HG03064 (cell line): ENCODE results near the gene PRKACG.
"Not testable (repeated sequence)": the region's sequence is repeated elsewhere in the genome, so short reads cannot be mapped to it uniquely, and the experiment has no call there.

Source experiments
- ATAC-seq: cut with Tn5 transposase; IDR thresholded peaks from one replicate; pipeline ENCODE4 v1.9.1; 2021; ENCODE audit warnings: low read depth; ENCODE audit not compliant: unreplicated experiment

PRKACG gene

DNA sequence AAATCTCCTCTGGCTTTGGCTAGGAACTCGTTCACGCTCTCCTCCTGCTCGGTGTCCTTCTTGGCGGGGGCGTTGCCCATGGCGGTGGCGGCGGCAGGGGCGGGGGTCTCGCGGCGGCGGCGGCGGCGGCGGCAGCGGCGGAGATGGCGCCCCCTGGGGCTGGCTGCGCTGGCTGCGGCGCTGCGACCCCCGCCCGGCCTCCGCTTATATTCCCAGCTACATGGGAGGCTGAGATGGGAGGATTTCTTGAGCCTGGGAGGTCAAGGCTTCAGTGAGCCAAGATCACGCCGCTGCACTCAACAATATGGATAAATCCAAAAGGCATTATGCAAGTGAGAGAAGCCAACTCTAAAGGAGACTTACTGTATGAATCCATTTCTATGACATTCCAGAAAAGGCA is at the start of gene PRKACG:
Gene PRKACG (minus strand): TSS at position 101 of the 400 bp plus-strand sequence. CDS start 21 bp downstream, at position 80.
- no peak for ATAC-seq

DNA sequence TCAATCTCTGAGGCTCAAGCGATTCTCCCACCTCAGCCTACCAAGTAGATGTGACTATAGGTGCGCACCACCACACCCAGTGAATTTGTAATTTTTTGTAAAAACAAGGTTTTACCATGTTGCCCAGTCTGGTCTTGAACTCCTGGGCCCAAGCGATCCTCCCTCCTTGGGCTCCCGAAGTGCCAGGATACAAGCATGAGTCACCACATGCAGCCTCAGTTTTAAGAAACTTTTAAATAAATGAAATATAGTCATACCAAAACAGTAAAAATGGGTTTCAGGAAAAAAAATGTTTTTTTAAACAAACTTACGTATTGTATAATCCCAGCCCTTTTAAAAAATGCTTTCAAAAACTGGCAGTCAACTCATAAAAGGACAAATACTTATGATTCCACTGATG is 48.3 kb upstream of the PRKACG start:
- no peak for ATAC-seq

GRCh38 chr9:69060766-69061165 is 46.9 kb upstream of the PRKACG start:
- no peak for ATAC-seq

GRCh38 chr9:69058101-69058500 is 44.2 kb upstream of the PRKACG start:
- ATAC-seq: no peak

DNA sequence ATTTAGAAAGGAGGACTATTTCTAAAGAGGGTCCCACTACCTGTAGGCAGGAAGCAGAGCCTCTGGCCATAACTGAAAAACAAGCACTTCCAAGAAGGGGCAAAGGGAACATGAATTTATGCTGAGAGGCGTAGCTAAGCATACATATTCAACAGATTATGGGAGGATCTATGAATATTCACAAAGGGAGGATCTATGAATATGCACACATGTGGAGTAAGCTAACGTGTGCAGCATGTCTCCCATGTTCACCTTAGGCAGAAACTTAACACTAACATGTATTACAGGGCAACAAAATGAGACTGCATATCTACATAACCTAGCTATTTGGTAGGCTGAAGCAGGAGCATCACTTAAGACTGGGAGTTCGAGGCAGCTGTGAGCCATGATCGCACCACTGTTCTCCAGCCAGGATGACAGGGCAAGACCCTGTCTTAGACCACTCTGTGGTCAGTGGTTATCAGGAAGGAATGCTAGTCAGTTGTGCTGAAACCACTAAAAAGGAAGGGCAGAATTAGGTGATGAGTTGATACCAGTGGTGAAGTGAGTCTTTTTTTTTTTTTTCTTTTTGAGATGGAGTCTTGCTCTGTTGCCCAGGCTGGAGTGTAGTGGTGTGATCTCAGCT is 42.4 kb upstream of the PRKACG start:
- ATAC-seq: no peak

DNA sequence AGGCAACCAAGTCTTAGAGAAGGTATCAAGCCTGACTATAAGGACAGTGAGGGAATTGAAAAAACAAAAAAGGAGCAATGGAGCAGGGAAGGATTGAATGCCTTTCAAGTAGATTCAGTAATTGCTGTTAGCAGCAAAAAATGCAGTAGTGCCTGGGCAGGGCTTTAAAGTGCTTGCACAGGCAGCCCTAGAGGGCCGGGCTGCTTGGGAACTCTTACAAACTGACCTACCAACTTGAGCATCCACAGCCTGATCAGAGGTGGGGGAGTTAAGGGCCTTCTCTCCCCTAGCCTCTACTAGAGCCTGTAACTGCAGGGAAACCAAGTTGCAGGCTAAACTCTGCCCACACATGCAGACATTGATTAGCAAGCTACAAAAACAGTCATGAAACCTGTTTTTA is 41.1 kb upstream of the PRKACG start:
- no peak for ATAC-seq

DNA sequence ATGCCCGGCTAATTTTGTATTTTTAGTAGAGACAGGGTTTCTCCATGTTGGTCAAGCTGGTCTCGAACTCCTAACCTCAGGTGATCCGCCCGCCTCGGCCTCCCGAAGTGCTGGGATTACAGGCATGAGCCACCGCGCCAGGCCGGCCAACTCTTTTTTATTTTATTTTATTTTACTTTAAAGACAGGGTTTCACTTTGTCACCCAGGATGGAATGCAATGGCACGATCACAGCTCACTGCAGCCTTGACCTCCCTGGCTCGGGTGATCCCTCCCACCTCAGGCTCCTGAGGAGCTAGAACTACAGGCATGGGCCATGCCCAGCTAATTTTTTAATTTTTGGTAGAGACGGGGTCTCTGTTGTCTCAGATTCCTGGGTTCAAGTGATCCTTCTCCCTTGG is 37.0 kb upstream of the PRKACG start:
- ATAC-seq: not testable (repeated sequence)

- no peak for ATAC-seq
Observed at GRCh38 chr9:69049094-69049493, 35.2 kb upstream of the PRKACG start.

DNA sequence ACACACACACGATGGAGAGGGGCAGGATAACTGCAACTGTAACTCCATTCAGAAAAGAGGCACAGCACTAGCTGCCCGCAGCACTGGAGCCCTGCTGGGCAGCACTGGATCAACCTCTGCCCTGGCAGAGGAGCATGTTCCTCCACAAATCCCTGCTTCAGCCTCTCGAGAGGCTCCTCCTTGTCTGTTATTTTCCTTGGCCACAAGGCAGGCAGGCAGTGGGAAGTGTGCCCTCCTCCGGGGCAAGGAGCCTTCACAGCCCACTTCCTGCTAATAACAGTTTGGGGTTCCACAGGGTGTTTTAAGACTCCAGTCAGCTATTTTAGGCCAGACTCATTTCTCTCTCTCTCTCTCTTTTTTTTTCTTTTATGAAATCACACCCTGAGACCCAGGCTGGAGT is 33.5 kb upstream of the PRKACG start:
- ATAC-seq: no peak

- no peak for ATAC-seq
Observed at GRCh38 chr9:69046723-69047122, 32.8 kb upstream of the PRKACG start.

- no peak for ATAC-seq
Observed at GRCh38 chr9:69045821-69046220, 31.9 kb upstream of the PRKACG start.

DNA sequence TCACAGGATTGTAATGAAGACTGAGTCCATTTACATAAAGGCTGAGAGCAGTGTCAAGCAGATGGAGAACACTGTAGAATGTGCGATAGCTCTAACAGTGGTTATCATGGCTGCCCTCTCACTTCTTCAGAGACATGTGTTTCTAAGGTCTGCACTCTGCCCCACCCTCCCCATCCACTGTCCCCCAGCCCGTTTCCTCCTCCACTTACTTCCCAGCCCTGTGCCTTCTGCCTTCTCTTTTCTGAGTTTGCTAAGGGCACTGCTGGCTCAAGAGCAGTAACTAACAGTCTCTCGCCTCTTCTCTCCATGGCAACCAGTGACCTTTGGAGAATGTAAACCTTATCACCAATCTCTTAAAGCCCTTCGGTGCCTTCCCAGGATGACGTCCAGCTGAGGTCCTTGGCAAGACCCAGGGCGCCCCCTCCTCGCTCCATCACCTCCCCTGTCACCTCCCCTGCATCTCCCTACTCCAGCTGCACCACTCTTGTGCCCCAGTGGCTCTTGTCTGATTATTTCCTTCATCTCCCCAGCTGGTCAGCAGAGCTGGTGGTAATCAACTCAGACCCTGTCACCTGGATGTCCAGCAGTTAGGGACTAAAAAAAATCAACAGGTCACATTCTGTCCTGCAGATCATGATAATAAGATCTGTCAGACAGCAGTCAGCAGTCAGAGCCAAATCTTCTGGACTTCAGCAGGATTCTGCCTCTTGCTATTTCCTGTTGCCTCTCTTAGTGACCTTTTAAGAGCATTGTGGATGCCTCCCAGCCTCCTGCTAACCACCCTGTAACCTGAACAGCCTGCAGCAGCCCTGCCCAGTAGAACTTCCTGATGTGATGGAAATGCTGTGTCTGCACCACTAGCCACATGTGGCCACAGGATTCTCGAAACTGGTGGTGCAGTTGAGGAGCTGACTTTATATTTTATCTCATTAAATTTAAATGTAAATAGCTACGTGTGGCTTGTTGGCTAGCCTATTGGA is 30.6 kb upstream of the PRKACG start:
- ATAC-seq: no peak

GRCh38 chr9:69040646-69041045 is 26.7 kb upstream of the PRKACG start:
- no peak for ATAC-seq

DNA sequence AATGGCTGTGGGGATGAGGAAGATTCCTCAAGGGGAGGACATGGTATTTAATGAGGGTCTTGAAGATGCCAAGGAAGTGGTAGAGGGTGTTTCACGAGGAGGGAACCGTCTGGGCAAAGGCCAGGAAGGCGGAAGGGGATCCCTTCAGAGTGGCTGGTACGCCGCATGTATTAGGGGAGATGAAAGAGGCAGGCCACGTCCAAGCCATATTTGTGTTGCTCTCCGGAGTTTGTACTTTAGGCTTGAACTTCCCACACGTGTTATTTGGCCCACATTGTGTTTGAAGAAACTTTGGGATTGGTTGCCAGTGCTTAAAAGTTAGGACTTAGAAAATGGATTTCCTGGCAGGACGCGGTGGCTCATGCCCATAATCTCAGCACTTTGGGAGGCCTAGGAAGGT is 22.9 kb upstream of the PRKACG start:
- no peak for ATAC-seq

- peak; percentile 6 for ATAC-seq
Observed at GRCh38 chr9:69036309-69036708, 22.4 kb upstream of the PRKACG start.

DNA sequence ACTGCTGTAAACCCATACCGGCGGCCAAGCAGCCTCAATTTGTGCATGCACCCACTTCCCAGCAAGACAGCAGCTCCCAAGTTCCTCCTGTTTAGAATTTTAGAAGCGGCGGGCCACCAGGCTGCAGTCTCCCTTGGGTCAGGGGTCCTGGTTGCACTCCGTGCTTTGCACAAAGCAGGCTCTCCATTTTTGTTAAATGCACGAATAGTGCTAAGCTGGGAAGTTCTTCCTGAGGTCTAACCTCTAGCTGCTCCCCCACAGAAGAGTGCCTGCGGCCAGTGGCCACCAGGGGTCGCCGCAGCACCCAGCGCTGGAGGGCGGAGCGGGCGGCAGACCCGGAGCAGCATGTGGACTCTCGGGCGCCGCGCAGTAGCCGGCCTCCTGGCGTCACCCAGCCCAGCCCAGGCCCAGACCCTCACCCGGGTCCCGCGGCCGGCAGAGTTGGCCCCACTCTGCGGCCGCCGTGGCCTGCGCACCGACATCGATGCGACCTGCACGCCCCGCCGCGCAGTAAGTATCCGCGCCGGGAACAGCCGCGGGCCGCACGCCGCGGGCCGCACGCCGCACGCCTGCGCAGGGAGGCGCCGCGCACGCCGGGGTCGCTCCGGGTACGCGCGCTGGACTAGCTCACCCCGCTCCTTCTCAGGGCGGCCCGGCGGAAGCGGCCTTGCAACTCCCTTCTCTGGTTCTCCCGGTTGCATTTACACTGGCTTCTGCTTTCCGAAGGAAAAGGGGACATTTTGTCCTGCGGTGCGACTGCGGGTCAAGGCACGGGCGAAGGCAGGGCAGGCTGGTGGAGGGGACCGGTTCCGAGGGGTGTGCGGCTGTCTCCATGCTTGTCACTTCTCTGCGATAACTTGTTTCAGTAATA is 21.8 kb upstream of the PRKACG start, which contains the start of gene FXN:
Gene FXN (plus strand): TSS at position 315 of the 871 bp plus-strand sequence. CDS start 31 bp downstream, at position 346.
- ATAC-seq: peak; percentile 93

DNA sequence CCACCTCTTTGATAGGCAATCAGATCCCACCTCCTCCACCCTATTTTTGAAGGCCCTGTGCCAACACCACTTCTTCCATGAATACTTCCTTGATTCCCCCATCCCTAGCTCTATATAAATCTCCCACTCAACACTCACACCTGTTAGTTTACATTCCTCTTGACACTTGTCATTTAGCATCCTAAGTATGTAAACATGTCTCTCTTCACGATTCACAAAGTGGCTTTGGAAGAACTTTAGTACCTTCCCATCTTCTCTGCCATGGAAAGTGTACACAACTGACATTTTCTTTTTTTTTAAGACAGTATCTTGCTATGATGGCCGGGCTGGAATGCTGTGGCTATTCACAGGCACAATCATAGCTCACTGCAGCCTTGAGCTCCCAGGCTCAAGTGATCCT is 20.2 kb upstream of the PRKACG start:
- no peak for ATAC-seq

DNA sequence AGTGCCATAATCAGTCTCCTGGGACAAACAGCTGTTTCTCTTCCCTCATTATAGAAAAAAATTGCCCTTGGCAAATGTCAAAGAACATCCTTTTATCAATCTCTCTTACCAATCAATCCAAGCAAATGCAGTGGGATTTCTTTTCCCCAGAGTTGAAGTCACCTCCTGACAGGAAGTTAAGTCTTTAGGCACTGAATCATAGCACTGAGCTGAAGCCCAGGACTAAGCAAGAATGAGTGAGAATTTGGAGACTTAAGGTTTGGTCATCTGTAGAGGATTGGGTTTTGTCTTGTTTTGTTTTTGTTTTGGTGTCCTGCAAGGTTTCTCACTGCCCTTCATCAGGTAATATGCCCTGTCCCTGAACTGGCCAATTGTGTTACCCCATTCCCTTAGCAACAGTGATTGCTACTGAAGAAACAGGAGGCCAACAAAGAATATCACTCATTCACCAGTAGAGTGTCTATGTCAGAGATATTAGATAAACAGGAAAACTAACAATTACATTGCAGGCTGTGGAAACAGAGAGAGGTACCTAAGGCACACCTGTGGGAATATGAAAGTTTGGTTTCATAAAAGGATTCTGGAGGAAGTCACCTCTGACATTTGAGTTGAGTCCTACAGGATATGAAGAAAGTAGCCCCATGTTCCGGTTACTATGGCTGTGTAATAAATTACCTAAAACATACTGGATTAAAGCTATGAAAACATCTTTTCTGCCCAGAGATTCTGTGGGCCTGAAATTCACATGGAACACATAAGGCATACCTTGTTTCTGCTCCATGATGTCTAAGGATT is 17.1 kb upstream of the PRKACG start:
- ATAC-seq: no peak

GRCh38 chr9:69029535-69029934 is 15.6 kb upstream of the PRKACG start:
- no peak for ATAC-seq

- no peak for ATAC-seq
Observed at GRCh38 chr9:69028754-69029153, 14.8 kb upstream of the PRKACG start.
